ENCODE data around the gene RSBN1L. TPM values are rescaled to one million over a fixed set of nuclear protein-coding genes. Genes with fewer than 3 reads are reported as not detected.

Gene RSBN1L
- total RNA-seq, 1 experiment from 2014 or later, result 15.5 TPM

- DNase-seq (ENCODE audit: low read depth, low spot score) (no peak), ATAC-seq (no peak)
- no peak overlapping the region for H3K27ac ChIP-seq (ENCODE audit: low read depth, low read length)
- no peak overlapping the region for H3K4me3 ChIP-seq (replicated peaks in 1 of 2; ENCODE audit: low read depth in 1 of 2, low read length in 2 of 2)
- no peaks in the 10 kb centered on the region for H4K20me1 ChIP-seq (ENCODE audit: insufficient read depth)
- no peak overlapping the region for H3K4me2 ChIP-seq (ENCODE audit: low read length)
- intact Hi-C loops (cut with micrococcal nuclease), result no loop called here
- TF ChIP-seq YY1 (IDR thresholded peaks at IDR 0.05; ENCODE audit: extremely low read depth, insufficient replicate concordance, low read depth, low read length) (no peak), ZBTB33 (IDR thresholded peaks at IDR 0.05; ENCODE audit: extremely low read depth, insufficient replicate concordance, low read length) (no peak), EZH2 (IDR thresholded peaks at IDR 0.05) (no peak), MAX (IDR thresholded peaks at IDR 0.05) (no peak), JUND (IDR thresholded peaks at IDR 0.05) (no peak), SIN3A (IDR thresholded peaks at IDR 0.05; ENCODE audit: low read depth) (no peak)
- ChIA-PET CTCF (interaction anchor here (1.6 kb wide), 1 partner anchor 95 kb away, joined by 3 read pairs; no protein-coding TSS in a partner anchor), POLR2A (no interaction called here), RAD21 (ENCODE audit: low non-redundant PET in 1 of 2, low total read pairs in 2 of 2, uncharacterized antibody in 2 of 2, unreplicated experiment in 2 of 2) (no interaction called here)
- no peaks in the 10 kb centered on the region for H3K36me3 ChIP-seq (ENCODE audit: control insufficient read depth in 1 of 2, insufficient read depth in 2 of 2, low read length in 2 of 2)
- no peak overlapping the region for H3K9ac ChIP-seq (ENCODE audit: low read length)
- H2AFZ ChIP-seq (ENCODE audit: low read depth, low read length, poor library complexity, severe bottlenecking), result no peak overlapping the region
- no peaks in the 10 kb centered on the region for H3K27me3 ChIP-seq (ENCODE audit: insufficient read depth, low read length)
- no peaks in the 10 kb centered on the region for H3K9me3 ChIP-seq (ENCODE audit: control insufficient read depth in 1 of 2, insufficient read depth in 1 of 2, low read depth in 1 of 2, low read length in 2 of 2)
- H3K79me2 ChIP-seq (ENCODE audit: insufficient read depth, low read length), result peaks cover 14% of the 10 kb centered on the region; the same call in 1 of the 2 replicates
- H3K9me2 ChIP-seq (ENCODE audit: insufficient read depth), result no peaks in the 10 kb centered on the region
- BruUV-seq (replicated peaks), result no TSS peak
- H3K4me1 ChIP-seq (ENCODE audit: control insufficient read depth in 1 of 2, insufficient read depth in 2 of 2, low read length in 2 of 2), result no peaks in the 10 kb centered on the region
Observed at GRCh38 chr7:77746164-77746823, 50.0 kb downstream of the RSBN1L start.

- intact Hi-C loops (cut with micrococcal nuclease), result no loop called here
- Histone ChIP-seq H3K27ac (ENCODE audit: low read depth, low read length) (no peak overlapping the region), H3K4me2 (ENCODE audit: low read length) (no peak overlapping the region), H4K20me1 (ENCODE audit: insufficient read depth) (no peaks in the 10 kb centered on the region), H3K4me3 (replicated peaks in 1 of 2; ENCODE audit: low read depth in 1 of 2, low read length in 2 of 2) (no peak overlapping the region), H3K9ac (ENCODE audit: low read length) (no peak overlapping the region), H3K79me2 (ENCODE audit: insufficient read depth, low read length) (peaks cover 18% of the 10 kb centered on the region; the same call in 1 of the 2 replicates), H3K9me2 (ENCODE audit: insufficient read depth) (no peaks in the 10 kb centered on the region), H3K36me3 (ENCODE audit: control insufficient read depth in 1 of 2, insufficient read depth in 2 of 2, low read length in 2 of 2) (no peaks in the 10 kb centered on the region), H3K9me3 (ENCODE audit: control insufficient read depth in 1 of 2, insufficient read depth in 1 of 2, low read depth in 1 of 2, low read length in 2 of 2) (no peaks in the 10 kb centered on the region), H3K4me1 (ENCODE audit: control insufficient read depth in 1 of 2, insufficient read depth in 2 of 2, low read length in 2 of 2) (no peaks in the 10 kb centered on the region), H3K27me3 (ENCODE audit: insufficient read depth, low read length) (no peaks in the 10 kb centered on the region), H2AFZ (ENCODE audit: low read depth, low read length, poor library complexity, severe bottlenecking) (no peak overlapping the region)
- ATAC-seq (no peak), DNase-seq (ENCODE audit: low read depth, low spot score) (no peak)
- BruUV-seq (replicated peaks), result no TSS peak
- RAD21 ChIA-PET (ENCODE audit: low non-redundant PET in 1 of 2, low total read pairs in 2 of 2, uncharacterized antibody in 2 of 2, unreplicated experiment in 2 of 2), result no interaction called here
- CTCF ChIA-PET, result interaction anchor here (1.6 kb wide), 1 partner anchor 95 kb away, joined by 3 read pairs; no protein-coding TSS in a partner anchor
- TF ChIP-seq EZH2phosphoT487 (IDR thresholded peaks at IDR 0.05; ENCODE audit: borderline replicate concordance), result no peak
- no peak for TF ChIP-seq ELF1 (IDR thresholded peaks at IDR 0.05; ENCODE audit: borderline replicate concordance, low read depth)
- TF ChIP-seq CTCF (IDR thresholded peaks at IDR 0.05 in 2 of 3, conservative IDR thresholded peaks at IDR 0.05 in 1 of 3; ENCODE audit: borderline replicate concordance in 1 of 3, insufficient read depth in 1 of 3, low read depth in 2 of 3, low read length in 2 of 3), result no peak
- no peak for TF ChIP-seq SIN3A (IDR thresholded peaks at IDR 0.05; ENCODE audit: low read depth)
- TF ChIP-seq ATF3 (IDR thresholded peaks at IDR 0.05), result no peak
- TF ChIP-seq CBX3 (IDR thresholded peaks at IDR 0.05; ENCODE audit: low read depth), result no peak
- no peak for TF ChIP-seq ZBTB33 (IDR thresholded peaks at IDR 0.05; ENCODE audit: extremely low read depth, insufficient replicate concordance, low read length)
- POLR2A ChIA-PET, result no interaction called here
Observed at GRCh38 chr7:77746824-77747165, 50.5 kb downstream of the RSBN1L start.

Data from HCT116 (cell line).